Measurements from ENCODE around the gene CYSLTR2. TPM values are rescaled to one million over a fixed set of nuclear protein-coding genes. Genes with fewer than 3 reads are reported as not detected.

Gene CYSLTR2
- total RNA-seq, 1 donor from 2014 or later = not detected

DNA sequence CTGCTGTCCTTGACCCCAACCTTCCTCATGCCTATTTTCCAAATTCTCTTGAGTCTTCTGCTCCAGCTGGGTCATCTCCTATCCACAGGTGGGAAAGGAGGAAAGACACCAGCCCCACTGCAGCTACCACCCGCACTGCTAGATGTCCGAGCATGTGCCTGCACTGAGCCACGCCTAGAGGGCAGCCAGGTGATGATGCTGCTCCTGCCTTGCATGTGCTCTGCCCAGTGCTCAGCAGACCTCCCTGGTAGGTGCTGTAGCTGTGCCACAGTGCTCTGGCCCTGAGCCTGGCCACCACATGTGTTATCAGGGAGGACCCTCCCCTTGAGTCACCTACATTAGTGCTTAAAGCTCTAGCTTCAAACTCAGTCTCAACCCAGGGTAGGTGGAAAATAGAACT is 6.9 kb upstream of the CYSLTR2 start:
- Mint-ChIP-seq H3K4me3 (ENCODE audit: unreplicated experiment) (no peak overlapping the region), H3K27me3 (ENCODE audit: low read depth) (peaks cover 3% of the 10 kb centered on the region), H3K36me3 (ENCODE audit: low read depth) (no peaks in the 10 kb centered on the region), H3K27ac (ENCODE audit: unreplicated experiment) (no peak overlapping the region), H3K4me1 (ENCODE audit: low read depth) (no peaks in the 10 kb centered on the region), H3K9me3 (ENCODE audit: low read depth) (no peaks in the 10 kb centered on the region)
- TF ChIP-seq, protein P1, sequence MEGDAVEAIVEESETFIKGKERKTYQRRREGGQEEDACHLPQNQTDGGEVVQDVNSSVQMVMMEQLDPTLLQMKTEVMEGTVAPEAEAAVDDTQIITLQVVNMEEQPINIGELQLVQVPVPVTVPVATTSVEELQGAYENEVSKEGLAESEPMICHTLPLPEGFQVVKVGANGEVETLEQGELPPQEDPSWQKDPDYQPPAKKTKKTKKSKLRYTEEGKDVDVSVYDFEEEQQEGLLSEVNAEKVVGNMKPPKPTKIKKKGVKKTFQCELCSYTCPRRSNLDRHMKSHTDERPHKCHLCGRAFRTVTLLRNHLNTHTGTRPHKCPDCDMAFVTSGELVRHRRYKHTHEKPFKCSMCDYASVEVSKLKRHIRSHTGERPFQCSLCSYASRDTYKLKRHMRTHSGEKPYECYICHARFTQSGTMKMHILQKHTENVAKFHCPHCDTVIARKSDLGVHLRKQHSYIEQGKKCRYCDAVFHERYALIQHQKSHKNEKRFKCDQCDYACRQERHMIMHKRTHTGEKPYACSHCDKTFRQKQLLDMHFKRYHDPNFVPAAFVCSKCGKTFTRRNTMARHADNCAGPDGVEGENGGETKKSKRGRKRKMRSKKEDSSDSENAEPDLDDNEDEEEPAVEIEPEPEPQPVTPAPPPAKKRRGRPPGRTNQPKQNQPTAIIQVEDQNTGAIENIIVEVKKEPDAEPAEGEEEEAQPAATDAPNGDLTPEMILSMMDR (IDR thresholded peaks at IDR 0.05) = no peak
- no peak for DNase-seq (ENCODE audit: low spot score)

GRCh38 chr13:48647625-48648024 is 6.1 kb upstream of the CYSLTR2 start:
- DNase-seq (ENCODE audit: low spot score) = no peak
- Mint-ChIP-seq H3K4me3 (ENCODE audit: unreplicated experiment) (no peak overlapping the region), H3K27me3 (ENCODE audit: low read depth) (peaks cover 3% of the 10 kb centered on the region), H3K36me3 (ENCODE audit: low read depth) (no peaks in the 10 kb centered on the region), H3K4me1 (ENCODE audit: low read depth) (no peaks in the 10 kb centered on the region), H3K27ac (ENCODE audit: unreplicated experiment) (no peak overlapping the region), H3K9me3 (ENCODE audit: low read depth) (no peaks in the 10 kb centered on the region)
- TF ChIP-seq, protein P1 (IDR thresholded peaks at IDR 0.05) = peak; percentile 10

GRCh38 chr13:48648446-48648845 is 5.3 kb upstream of the CYSLTR2 start:
- H3K27ac Mint-ChIP-seq (ENCODE audit: unreplicated experiment) = no peak overlapping the region
- no peak for DNase-seq (ENCODE audit: low spot score)
- H3K27me3 Mint-ChIP-seq (ENCODE audit: low read depth) = peaks cover 9% of the 10 kb centered on the region
- TF ChIP-seq, protein P1 (IDR thresholded peaks at IDR 0.05) = no peak
- H3K36me3 Mint-ChIP-seq (ENCODE audit: low read depth) = no peaks in the 10 kb centered on the region
- H3K4me3 Mint-ChIP-seq (ENCODE audit: unreplicated experiment) = no peak overlapping the region
- no peaks in the 10 kb centered on the region for H3K9me3 Mint-ChIP-seq (ENCODE audit: low read depth)
- peaks cover 4% of the 10 kb centered on the region for H3K4me1 Mint-ChIP-seq (ENCODE audit: low read depth)

- no peak for DNase-seq (ENCODE audit: low spot score)
- TF ChIP-seq, protein P1 (IDR thresholded peaks at IDR 0.05) = no peak
- Mint-ChIP-seq H3K9me3 (ENCODE audit: low read depth) (no peaks in the 10 kb centered on the region), H3K4me1 (ENCODE audit: low read depth) (peaks cover 6% of the 10 kb centered on the region), H3K27me3 (ENCODE audit: low read depth) (peaks cover 10% of the 10 kb centered on the region), H3K27ac (ENCODE audit: unreplicated experiment) (no peak overlapping the region), H3K36me3 (ENCODE audit: low read depth) (no peaks in the 10 kb centered on the region), H3K4me3 (ENCODE audit: unreplicated experiment) (no peak overlapping the region)
Measured at GRCh38 chr13:48652851-48653471, 768 bp upstream of the CYSLTR2 start.

GRCh38 chr13:48654511-48654910 is 782 bp downstream of the CYSLTR2 start:
- Mint-ChIP-seq H3K4me3 (ENCODE audit: unreplicated experiment) (no peak overlapping the region), H3K36me3 (ENCODE audit: low read depth) (no peaks in the 10 kb centered on the region), H3K27me3 (ENCODE audit: low read depth) (peaks cover 10% of the 10 kb centered on the region), H3K4me1 (ENCODE audit: low read depth) (peaks cover 6% of the 10 kb centered on the region), H3K9me3 (ENCODE audit: low read depth) (no peaks in the 10 kb centered on the region), H3K27ac (ENCODE audit: unreplicated experiment) (no peak overlapping the region)
- TF ChIP-seq, protein P1 (IDR thresholded peaks at IDR 0.05) = no peak
- DNase-seq (ENCODE audit: low spot score) = no peak

Measured in chondrocyte (in vitro differentiated cells).